Endothelial cell of umbilical vein (primary cell): ENCODE data around the gene NES. TPM values are rescaled to one million over a fixed set of nuclear protein-coding genes. Genes with fewer than 3 reads are reported as not detected.
A peak's percentile ranks its signal among the peaks of the same experiment; 100 is the strongest.

Experiments used
- BruUV-seq: library from RNA; stranded (reverse); fragments of 400-500 nt; replicated peaks from 2 replicates; lab custom pipeline; 2021; lab: Mats Ljungman, UMichigan
- CTCF ChIA-PET: fragments of 300-600, 350-600 bp; sonication (Branson Sonifier 250); formaldehyde crosslinking; loops from one replicate; lab custom pipeline; 2021; ENCODE audit warnings: antibody characterized with exemption, inconsistent platforms; lab: Charles Lee
- POLR2A ChIA-PET: fragments of 300-600, 350-600 bp; sonication (Branson Sonifier 250); formaldehyde crosslinking; loops from one replicate; lab custom pipeline; 2021; ENCODE audit warnings: antibody characterized with exemption, inconsistent platforms; lab: Charles Lee
- DNase-seq: peaks from one replicate; pipeline ENCODE4 v3.0.0-alpha.2; 2011; ENCODE audit warnings: low read depth, low spot score
- FAIRE-seq: peaks from 2 replicates; lab custom pipeline; 2011; peaks lifted over from hg19 to GRCh38; lab: Jason Lieb, UNC
- H2AFZ ChIP-seq: 2 replicates; pipeline ENCODE4 v1.6.0; 2012; ENCODE audit warnings: low read depth, low read length, control low read depth, inconsistent platforms
- H3K27ac ChIP-seq: 2 replicates; pipeline ENCODE4 v1.5.1; 2011; ENCODE audit warnings: low read depth, mild to moderate bottlenecking, control low read depth, low read length, moderate library complexity; ENCODE audit not compliant: insufficient read depth
- H3K27me3 ChIP-seq, 2 experiments: 2 replicates each; pipeline versions ENCODE4 v1.6.0 to v1.6.1; 2011; ENCODE audit warnings: low read length in 2 of 2, mixed read lengths in 1 of 2; ENCODE audit not compliant: control insufficient read depth in 2 of 2, insufficient read depth in 2 of 2
- H3K36me3 ChIP-seq, 2 experiments: 2 replicates in 1 of 2; 3 replicates in 1 of 2; pipeline ENCODE4 v1.5.1; 2011; ENCODE audit warnings: low read length in 2 of 2, mild to moderate bottlenecking in 1 of 2, moderate library complexity in 1 of 2; ENCODE audit not compliant: control insufficient read depth in 2 of 2, insufficient read depth in 2 of 2; ENCODE audit errors: extremely low read depth in 1 of 2
- H3K4me1 ChIP-seq: 3 replicates; pipeline ENCODE4 v1.5.1; 2011; ENCODE audit warnings: mild to moderate bottlenecking, low read length; ENCODE audit not compliant: control insufficient read depth, insufficient read depth; ENCODE audit errors: extremely low read depth
- H3K4me2 ChIP-seq: 2 replicates; pipeline ENCODE4 v1.6.1; 2011; ENCODE audit warnings: low read length, control low read depth, mixed read lengths; ENCODE audit not compliant: insufficient read depth
- H3K4me3 ChIP-seq, 3 experiments: fragments of 200-600 bp in 1 of 3; sonication (generic), shearing (Covaris generic) in 1 of 3; replicated peaks in 1 of 3; 2 replicates each; pipeline ENCODE4 v1.5.1; 2011 to 2016; ENCODE audit warnings: control low read depth in 3 of 3, low read length in 3 of 3, mild to moderate bottlenecking in 2 of 3, inconsistent platforms in 1 of 3, low read depth in 1 of 3, moderate library complexity in 1 of 3; ENCODE audit not compliant: insufficient read depth in 1 of 3
- H3K79me2 ChIP-seq: 2 replicates; pipeline ENCODE4 v1.6.0; 2012; ENCODE audit warnings: low read length, inconsistent platforms; ENCODE audit not compliant: control insufficient read depth, insufficient read depth
- H3K9ac ChIP-seq: replicated peaks from 2 replicates; pipeline ENCODE3; 2011; ENCODE audit warnings: low read length, control low read depth; ENCODE audit not compliant: insufficient read depth; ENCODE audit errors: extremely low read depth
- H3K9me1 ChIP-seq: replicated peaks from 3 replicates; pipeline ENCODE4 v1.6.0; 2011; ENCODE audit warnings: mild to moderate bottlenecking, low read length; ENCODE audit not compliant: control insufficient read depth, insufficient read depth; ENCODE audit errors: extremely low read depth
- H3K9me3 ChIP-seq: replicated peaks from 2 replicates; pipeline ENCODE4 v1.5.1; 2012; ENCODE audit warnings: low read length, inconsistent platforms; ENCODE audit not compliant: control insufficient read depth, insufficient read depth
- H4K20me1 ChIP-seq: replicated peaks from 2 replicates; pipeline ENCODE3; 2011; ENCODE audit warnings: mild to moderate bottlenecking, low read length; ENCODE audit not compliant: control insufficient read depth, insufficient read depth; ENCODE audit errors: extremely low read depth
- EZH2 ChIP-seq: IDR thresholded peaks from 2 replicates; pipeline ENCODE4 v1.6.1; 2012; ENCODE audit warnings: borderline replicate concordance, low read depth, mild to moderate bottlenecking, moderate library complexity, low read length, inconsistent platforms; ENCODE audit not compliant: severe bottlenecking
- FOS ChIP-seq: IDR thresholded peaks from 2 replicates; pipeline ENCODE4 v1.6.1; 2011; ENCODE audit warnings: mild to moderate bottlenecking, low read length, moderate library complexity, borderline replicate concordance; ENCODE audit not compliant: insufficient read depth
- GATA2 ChIP-seq: IDR thresholded peaks from 2 replicates; pipeline ENCODE4 v1.7.0; 2011; ENCODE audit warnings: low read depth, mild to moderate bottlenecking, moderate library complexity, mixed read lengths, low read length; ENCODE audit not compliant: insufficient read length, insufficient read depth
- JUN ChIP-seq: IDR thresholded peaks from 2 replicates; pipeline ENCODE4 v1.6.1; 2011; ENCODE audit warnings: borderline replicate concordance, low read depth; ENCODE audit not compliant: insufficient read length, insufficient read depth
- MYC ChIP-seq: IDR thresholded peaks from one replicate; pipeline ENCODE4 v1.6.1; 2011; ENCODE audit warnings: mild to moderate bottlenecking, low read depth, low read length
- POLR2A ChIP-seq: IDR thresholded peaks from 2 replicates; pipeline ENCODE4 v1.6.1; 2012; ENCODE audit warnings: low read depth, mild to moderate bottlenecking, control low read depth, low read length
- POLR2AphosphoS5 ChIP-seq: IDR thresholded peaks from 2 replicates; pipeline ENCODE4 v1.6.1; 2012; ENCODE audit warnings: low read depth, mild to moderate bottlenecking, control low read depth, low read length, moderate library complexity; ENCODE audit not compliant: insufficient read depth
- dilution Hi-C: fragments of 300-500 bp; cut with MboI; formaldehyde crosslinking; loops from one replicate; pipeline ENCODE4 v1.15.0; 2019; ENCODE audit warnings: low sequenced_read_pairs; ENCODE audit not compliant: extremely low pct_ligation_motif_present
- intact Hi-C: fragments of 100-400 bp; cut with micrococcal nuclease; formaldehyde crosslinking; loops from one replicate; pipeline ENCODE4 v1.10.0; 2022
- polyA plus RNA-seq, 4 experiments: library from polyadenylated mRNA; depleted of rRNA in 3 of 4; stranded (reverse) in 3 of 4; unstranded in 1 of 4; fragments of >200 nt; gene quantifications; 2 replicates each; pipeline versions ENCODE4 v1.2.1 to v1.2.3, GENCODE V29; 2011 to 2012; ENCODE audit warnings: missing spikeins in 1 of 4
- total RNA-seq: library from RNA; stranded (reverse); gene quantifications from 2 replicates; pipeline ENCODE4 v1.2.3, GENCODE V29; 2021

Gene NES
- total and polyA plus RNA-seq, 2 donors (not counting 3 experiments of a cell fraction or from before 2014, with no cell fraction given), result 19.4 to 274 TPM

- no peaks in the 10 kb centered on the region for H3K9me1 ChIP-seq
- H3K79me2 ChIP-seq, result no peaks in the 10 kb centered on the region
- no peaks in the 10 kb centered on the region for H4K20me1 ChIP-seq
- dilution Hi-C loops (no loop called here), intact Hi-C loops (no loop called here)
- H3K4me2 ChIP-seq, result no peak overlapping the region
- peaks cover 17% of the 10 kb centered on the region for H3K4me1 ChIP-seq
- no peaks in the 10 kb centered on the region for H3K9me3 ChIP-seq
- H3K27ac ChIP-seq, result no peak overlapping the region
- FAIRE-seq (peak; percentile 79), DNase-seq (peak; percentile 52)
- no TSS peak for BruUV-seq
- POLR2A ChIA-PET, result no interaction called here
- TF ChIP-seq JUN (no peak), MYC (no peak), EZH2 (no peak), GATA2 (no peak), POLR2AphosphoS5 (no peak), POLR2A (no peak), FOS (no peak)
- H3K9ac ChIP-seq, result no peak overlapping the region
- no peak overlapping the region for H2AFZ ChIP-seq
- no peak overlapping the region for H3K4me3 ChIP-seq
- CTCF ChIA-PET, result interaction anchor here (0.9 to 15.5 kb wide), 4 partner anchors 16 to 180 kb away, joined by 4 to 453 read pairs (median 44); no protein-coding TSS in a partner anchor
- H3K36me3 ChIP-seq, result no peaks in the 10 kb centered on the region
- peaks cover 0 to 1% of the 10 kb centered on the region in 2 experiments for H3K27me3 ChIP-seq
Observed at GRCh38 chr1:156709757-156710489, 32.7 kb upstream of the NES start.

- dilution Hi-C loops, result no loop called here
- ChIA-PET CTCF (interaction anchor here (1.1 to 15.5 kb wide), 3 partner anchors 17 to 32 kb away, joined by 3 to 453 read pairs (median 12); partner anchors contain the start of gene NES), POLR2A (no interaction called here)
- H3K27ac ChIP-seq, result no peak overlapping the region
- no peak overlapping the region for H3K4me3 ChIP-seq
- no peak overlapping the region for H3K4me2 ChIP-seq
- H3K9me1 ChIP-seq, result no peaks in the 10 kb centered on the region
- no peaks in the 10 kb centered on the region for H3K9me3 ChIP-seq
- H3K4me1 ChIP-seq, result peaks cover 19% of the 10 kb centered on the region
- FAIRE-seq (no peak), DNase-seq (no peak)
- H4K20me1 ChIP-seq, result no peaks in the 10 kb centered on the region
- no peaks in the 10 kb centered on the region for H3K79me2 ChIP-seq
- peaks cover 0 to 2% of the 10 kb centered on the region in 2 experiments for H3K27me3 ChIP-seq
- intact Hi-C loops, result no loop called here
- TF ChIP-seq GATA2 (no peak), FOS (no peak)
- H3K36me3 ChIP-seq, result no peaks in the 10 kb centered on the region
- no peak overlapping the region for H2AFZ ChIP-seq
- no TSS peak for BruUV-seq
- H3K9ac ChIP-seq, result no peak overlapping the region
Observed at GRCh38 chr1:156709031-156709430, 31.8 kb upstream of the NES start.
